ENCODE measurements around the gene TSPAN19. TPM values are rescaled to one million over a fixed set of nuclear protein-coding genes. Genes with fewer than 3 reads are reported as not detected.
A peak's percentile ranks its signal among the peaks of the same experiment; 100 is the strongest.

Gene TSPAN19
- total RNA-seq = not detected

DNA sequence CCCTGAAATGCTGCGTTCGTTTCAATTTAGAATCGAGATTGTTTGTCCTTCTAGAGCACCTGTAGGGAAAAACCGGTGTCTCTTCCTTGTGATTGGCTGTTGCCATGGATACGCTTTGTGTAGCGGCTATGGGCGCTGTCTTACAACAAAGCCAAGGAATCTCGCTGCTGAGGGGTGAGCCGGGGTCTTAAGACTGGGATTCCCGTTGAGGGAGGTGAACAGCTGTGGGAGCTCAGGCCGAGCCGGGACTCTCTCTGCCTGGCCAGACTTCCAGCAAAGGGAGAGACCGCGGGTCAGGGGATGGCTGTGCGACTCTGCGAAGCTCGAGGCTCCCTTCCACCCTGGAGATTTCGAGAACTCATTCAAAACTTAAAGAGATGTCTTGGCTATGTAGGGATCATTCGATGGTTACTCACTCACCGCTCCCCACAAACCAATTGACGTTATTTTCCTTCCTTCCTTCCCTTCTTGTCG is at the start of gene TSPAN19, which contains the start of gene LRRIQ1:
TSPAN19 (minus strand) TSS at position 44 of the 474 bp plus-strand sequence. CDS start 6,331 bp downstream, outside the sequence.
LRRIQ1 (plus strand) TSS at position 118 of the 474 bp plus-strand sequence. CDS start 1,826 bp downstream, outside the sequence.
- Mint-ChIP-seq H3K36me3 (ENCODE audit: low read depth) (no peaks in the 10 kb centered on the region), H3K9me3 (no peaks in the 10 kb centered on the region), H3K4me3 (peak within 1 kb of the TSS; percentile 67), H3K27me3 (peaks cover 14% of the 10 kb centered on the region), H3K27ac (no peak within 1 kb of the TSS), H3K4me1 (no peaks in the 10 kb centered on the region)
- peak; percentile 47 for ATAC-seq (replicated peaks)

DNA sequence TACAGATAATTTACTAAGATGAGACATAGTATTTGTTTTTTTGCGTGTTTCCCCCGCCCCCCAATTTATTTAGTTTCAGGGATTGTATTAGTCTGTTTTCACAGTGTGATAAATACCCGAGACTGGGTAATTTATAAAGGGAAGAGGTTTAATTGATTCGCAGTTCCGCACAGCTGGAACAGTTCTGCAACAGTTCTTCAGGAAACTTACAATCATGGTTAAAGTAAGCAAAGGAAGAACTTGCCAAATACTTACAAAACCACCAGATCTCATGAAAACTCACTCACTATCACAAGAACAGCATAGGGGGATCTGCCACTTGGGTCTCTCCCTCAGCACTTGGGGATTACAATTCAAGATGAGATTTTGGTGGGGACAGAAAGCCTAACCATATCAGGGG is 49.0 kb upstream of the TSPAN19 start:
- Mint-ChIP-seq H3K9me3 (no peaks in the 10 kb centered on the region), H3K27me3 (no peaks in the 10 kb centered on the region), H3K36me3 (ENCODE audit: low read depth) (no peaks in the 10 kb centered on the region), H3K4me1 (no peaks in the 10 kb centered on the region), H3K4me3 (no peak overlapping the region), H3K27ac (no peak overlapping the region)
- ATAC-seq (replicated peaks) = no peak

DNA sequence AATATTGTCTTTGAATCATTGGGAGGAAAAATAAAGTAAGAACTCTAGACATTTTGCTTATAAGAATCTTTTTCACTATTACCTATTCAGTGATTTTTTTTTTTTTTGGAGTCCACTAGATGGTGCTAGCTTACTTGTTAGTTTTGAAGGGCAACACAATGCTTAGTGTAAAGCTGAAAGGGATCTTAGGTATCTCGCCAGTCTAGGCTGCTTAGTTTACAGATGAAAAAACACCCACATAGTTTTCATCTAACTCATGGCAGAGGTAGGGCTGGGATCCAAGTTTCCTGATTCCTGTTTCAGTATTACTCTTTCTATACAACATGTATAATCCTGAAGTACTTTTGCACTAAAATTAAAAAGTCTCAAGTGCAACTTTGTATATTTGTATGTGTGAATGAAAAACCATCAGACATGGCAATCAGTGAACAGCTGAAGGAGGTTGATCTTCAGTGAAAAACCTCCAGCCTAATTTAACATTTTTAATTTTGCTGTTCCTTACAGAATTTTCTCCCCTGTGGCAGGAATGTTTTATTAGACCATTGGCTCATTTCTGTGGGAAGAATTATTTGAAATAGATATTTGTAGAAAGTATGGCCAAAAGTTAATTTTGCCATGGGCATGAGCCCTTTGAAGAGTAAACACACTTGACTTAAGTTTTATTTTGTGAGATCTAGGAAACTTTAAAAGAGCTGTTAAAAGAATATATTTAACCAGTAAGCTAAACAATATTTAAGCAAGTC is 40.8 kb upstream of the TSPAN19 start:
- Mint-ChIP-seq H3K27me3 (no peaks in the 10 kb centered on the region), H3K36me3 (ENCODE audit: low read depth) (no peaks in the 10 kb centered on the region), H3K4me1 (no peaks in the 10 kb centered on the region), H3K27ac (no peak overlapping the region), H3K9me3 (no peaks in the 10 kb centered on the region), H3K4me3 (no peak overlapping the region)
- ATAC-seq (replicated peaks) = peak; percentile 46

DNA sequence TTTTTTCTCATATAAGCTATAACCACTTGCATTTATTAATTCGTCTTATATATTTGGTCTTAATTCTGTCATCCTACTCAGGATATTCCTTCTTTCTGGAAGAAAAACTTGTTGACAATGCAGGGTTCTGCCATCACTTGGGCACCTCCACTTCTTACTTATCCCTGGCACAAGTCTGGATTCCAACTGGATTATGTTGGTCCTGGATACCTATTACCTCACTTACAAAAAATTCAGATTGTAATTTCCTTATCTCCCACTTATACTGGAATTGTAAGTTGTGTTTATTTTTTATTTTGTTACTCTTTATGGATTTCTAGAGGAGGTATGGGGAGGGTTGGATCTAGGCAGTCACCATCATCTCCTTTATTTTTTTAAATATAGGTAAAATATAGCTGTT is 36.7 kb upstream of the TSPAN19 start:
- H3K9me3 Mint-ChIP-seq = no peaks in the 10 kb centered on the region
- H3K4me3 Mint-ChIP-seq = no peak overlapping the region
- H3K36me3 Mint-ChIP-seq (ENCODE audit: low read depth) = no peaks in the 10 kb centered on the region
- H3K27me3 Mint-ChIP-seq = no peaks in the 10 kb centered on the region
- ATAC-seq (replicated peaks) = no peak
- H3K27ac Mint-ChIP-seq = no peak overlapping the region
- H3K4me1 Mint-ChIP-seq = no peaks in the 10 kb centered on the region

DNA sequence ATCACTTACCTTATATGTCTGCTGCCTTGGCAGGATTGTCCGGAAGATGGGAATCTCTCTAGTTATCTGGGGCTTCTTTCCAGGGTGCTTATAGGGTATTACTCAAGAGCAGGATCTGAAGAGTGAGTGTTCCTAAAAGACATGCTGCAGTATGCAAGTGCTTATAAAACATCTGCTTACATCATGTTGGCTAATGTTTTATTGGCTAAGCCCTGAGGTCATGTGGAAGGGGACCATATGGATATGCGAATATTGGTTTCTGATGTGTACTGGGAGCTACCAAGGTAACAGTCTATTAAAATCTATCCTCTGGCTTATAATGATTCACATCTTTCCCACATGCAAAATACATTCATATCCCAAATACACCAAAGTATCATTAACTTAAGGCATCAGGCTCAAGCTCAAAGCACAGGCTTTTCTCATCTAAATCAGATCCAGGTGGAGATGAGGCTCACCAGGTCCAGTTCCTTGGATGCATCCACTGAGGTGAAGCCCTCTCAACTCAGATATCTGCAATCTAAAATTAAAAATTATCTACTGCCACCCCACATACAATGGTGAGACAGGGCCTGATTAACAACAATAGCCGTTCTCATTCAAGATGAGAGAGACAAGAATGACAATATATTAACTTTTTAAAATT is 29.9 kb upstream of the TSPAN19 start:
- Mint-ChIP-seq H3K27me3 (no peaks in the 10 kb centered on the region), H3K9me3 (no peaks in the 10 kb centered on the region), H3K4me3 (no peak overlapping the region), H3K4me1 (no peaks in the 10 kb centered on the region), H3K36me3 (ENCODE audit: low read depth) (no peaks in the 10 kb centered on the region), H3K27ac (no peak overlapping the region)
- ATAC-seq (replicated peaks) = no peak

DNA sequence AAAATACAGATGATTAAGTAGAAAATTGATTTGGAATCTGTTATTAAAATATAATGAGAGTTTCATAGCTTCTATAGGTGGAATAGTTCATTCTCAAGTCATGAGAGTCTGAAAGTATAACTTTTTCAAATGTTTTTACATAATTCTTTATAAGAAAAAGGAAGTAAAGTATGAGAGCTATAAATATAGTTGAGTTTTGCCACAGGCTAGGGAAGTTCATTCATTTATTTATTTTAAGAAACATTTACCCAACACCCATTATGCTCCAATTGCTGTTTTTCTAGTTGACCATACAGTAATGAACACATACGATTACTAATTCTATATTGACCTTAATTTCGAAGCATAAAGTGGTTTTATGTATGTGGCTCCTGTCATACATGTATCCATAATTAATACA is 24.8 kb upstream of the TSPAN19 start:
- no peaks in the 10 kb centered on the region for H3K27me3 Mint-ChIP-seq
- H3K4me1 Mint-ChIP-seq = no peaks in the 10 kb centered on the region
- no peak overlapping the region for H3K4me3 Mint-ChIP-seq
- no peak for ATAC-seq (replicated peaks)
- H3K36me3 Mint-ChIP-seq (ENCODE audit: low read depth) = no peaks in the 10 kb centered on the region
- H3K27ac Mint-ChIP-seq = no peak overlapping the region
- H3K9me3 Mint-ChIP-seq = no peaks in the 10 kb centered on the region

DNA sequence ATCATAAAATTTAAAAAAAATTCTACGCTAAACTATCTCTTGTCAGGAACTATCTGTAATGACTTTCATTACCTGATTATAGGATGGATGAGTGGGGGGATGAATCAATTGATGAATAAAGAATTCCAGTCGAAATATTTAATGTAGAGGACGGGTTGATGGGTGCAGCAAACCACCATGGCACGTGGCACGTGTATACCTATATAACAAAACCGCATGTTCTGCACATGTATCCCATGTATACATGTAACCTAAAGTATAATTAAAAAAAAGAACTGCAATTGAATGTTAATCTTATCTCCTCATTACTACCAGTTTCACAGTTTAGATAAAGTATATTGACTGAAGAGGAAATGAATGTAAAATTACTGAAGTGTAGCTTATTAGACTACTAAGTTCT is 23.5 kb upstream of the TSPAN19 start:
- Mint-ChIP-seq H3K4me1 (no peaks in the 10 kb centered on the region), H3K27me3 (no peaks in the 10 kb centered on the region), H3K9me3 (no peaks in the 10 kb centered on the region), H3K4me3 (no peak overlapping the region), H3K27ac (no peak overlapping the region), H3K36me3 (ENCODE audit: low read depth) (no peaks in the 10 kb centered on the region)
- ATAC-seq (replicated peaks) = no peak

DNA sequence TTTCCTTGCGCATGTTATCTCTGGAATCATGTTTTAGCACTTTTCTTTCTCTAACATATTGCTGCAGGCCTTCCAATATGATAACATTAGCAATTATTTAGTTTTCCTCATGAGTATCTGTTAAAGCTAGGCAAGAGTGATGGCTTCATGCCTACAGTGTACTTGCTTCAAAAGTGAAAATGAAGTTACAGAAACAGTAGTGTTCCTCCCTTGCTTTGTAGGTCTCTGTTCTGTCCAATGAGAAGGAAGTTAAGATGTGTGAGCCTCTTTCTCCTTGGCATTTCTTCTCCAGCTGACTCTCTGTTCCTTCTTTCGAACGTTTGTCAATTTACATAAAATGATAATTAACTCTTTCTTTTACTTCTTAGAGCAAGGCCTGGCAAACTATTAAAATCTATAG is 22.3 kb upstream of the TSPAN19 start:
- no peaks in the 10 kb centered on the region for H3K27me3 Mint-ChIP-seq
- H3K4me3 Mint-ChIP-seq = no peak overlapping the region
- no peak overlapping the region for H3K27ac Mint-ChIP-seq
- no peak for ATAC-seq (replicated peaks)
- no peaks in the 10 kb centered on the region for H3K36me3 Mint-ChIP-seq (ENCODE audit: low read depth)
- H3K4me1 Mint-ChIP-seq = no peaks in the 10 kb centered on the region
- no peaks in the 10 kb centered on the region for H3K9me3 Mint-ChIP-seq

DNA sequence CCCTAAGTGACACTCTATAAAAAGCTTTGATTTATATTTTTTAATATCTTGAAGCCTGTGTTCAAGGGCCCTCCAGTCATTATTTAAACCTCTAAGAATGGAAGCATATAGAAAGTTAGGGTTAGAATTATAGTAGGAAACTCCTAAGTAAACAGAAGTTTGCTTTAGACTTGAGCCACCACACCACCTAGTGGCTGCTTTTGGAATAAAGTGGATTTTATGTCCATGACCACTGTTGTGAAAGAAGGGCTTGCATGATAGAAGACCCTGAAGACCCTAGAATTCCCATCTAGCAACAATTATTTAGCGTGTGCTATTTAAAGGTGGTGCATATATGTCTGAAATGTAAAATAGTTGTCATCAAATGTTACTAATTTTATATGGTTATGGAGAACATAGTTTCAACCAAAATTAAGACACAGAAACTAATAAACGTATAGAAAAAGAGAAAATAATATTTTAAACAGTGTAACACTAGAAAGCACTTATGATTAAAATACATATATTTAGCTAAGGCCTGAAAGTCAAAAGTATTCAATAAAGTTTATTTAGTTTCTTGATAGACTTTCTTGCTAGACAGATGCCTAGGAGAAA is 21.4 kb upstream of the TSPAN19 start:
- Mint-ChIP-seq H3K27ac (no peak overlapping the region), H3K9me3 (no peaks in the 10 kb centered on the region), H3K36me3 (ENCODE audit: low read depth) (no peaks in the 10 kb centered on the region), H3K27me3 (no peaks in the 10 kb centered on the region), H3K4me1 (no peaks in the 10 kb centered on the region), H3K4me3 (no peak overlapping the region)
- ATAC-seq (replicated peaks) = no peak

DNA sequence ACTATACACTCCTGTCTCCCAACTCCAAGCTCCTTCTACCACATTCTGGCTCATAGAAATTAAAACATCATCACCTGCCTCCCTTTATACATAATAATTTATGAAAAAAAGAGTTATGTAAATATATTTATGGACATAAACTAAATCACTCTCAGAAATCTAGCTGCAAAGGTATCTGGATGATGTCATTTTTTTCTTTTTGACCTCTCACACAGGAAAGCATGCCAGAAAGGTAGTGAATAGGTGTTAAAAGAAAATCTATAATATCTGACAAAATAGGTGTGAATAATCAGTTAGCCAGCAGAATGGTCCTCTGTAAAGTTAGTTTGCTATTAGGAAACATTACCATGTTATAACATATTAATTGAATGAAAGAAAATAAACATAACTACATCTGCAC is 7.8 kb upstream of the TSPAN19 start:
- H3K4me1 Mint-ChIP-seq = no peaks in the 10 kb centered on the region
- H3K27me3 Mint-ChIP-seq = no peaks in the 10 kb centered on the region
- no peaks in the 10 kb centered on the region for H3K9me3 Mint-ChIP-seq
- no peak overlapping the region for H3K4me3 Mint-ChIP-seq
- ATAC-seq (replicated peaks) = no peak
- H3K36me3 Mint-ChIP-seq (ENCODE audit: low read depth) = no peaks in the 10 kb centered on the region
- H3K27ac Mint-ChIP-seq = no peak overlapping the region

DNA sequence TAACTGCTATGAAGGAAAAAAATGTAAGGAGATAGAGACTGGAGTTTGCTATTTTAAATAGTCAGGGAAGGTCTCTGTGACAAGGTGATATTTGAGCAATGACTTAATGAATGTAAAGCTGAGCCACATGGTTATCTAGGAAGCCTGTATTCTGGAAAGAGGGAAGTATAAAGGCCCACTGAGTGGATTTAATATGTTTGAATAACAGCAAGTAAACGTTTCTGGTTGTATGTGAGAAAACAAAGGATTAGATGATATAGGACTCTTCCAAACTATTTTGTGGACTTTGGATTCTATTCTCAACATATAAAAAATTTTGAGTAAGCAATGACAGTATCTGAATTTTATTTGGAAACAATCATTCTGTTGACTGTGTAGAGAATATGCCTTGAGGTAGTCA is 5.3 kb upstream of the TSPAN19 start:
- Mint-ChIP-seq H3K9me3 (no peaks in the 10 kb centered on the region), H3K27me3 (peaks cover 1% of the 10 kb centered on the region), H3K4me3 (no peak overlapping the region), H3K27ac (no peak overlapping the region), H3K4me1 (no peaks in the 10 kb centered on the region), H3K36me3 (ENCODE audit: low read depth) (no peaks in the 10 kb centered on the region)
- no peak for ATAC-seq (replicated peaks)

DNA sequence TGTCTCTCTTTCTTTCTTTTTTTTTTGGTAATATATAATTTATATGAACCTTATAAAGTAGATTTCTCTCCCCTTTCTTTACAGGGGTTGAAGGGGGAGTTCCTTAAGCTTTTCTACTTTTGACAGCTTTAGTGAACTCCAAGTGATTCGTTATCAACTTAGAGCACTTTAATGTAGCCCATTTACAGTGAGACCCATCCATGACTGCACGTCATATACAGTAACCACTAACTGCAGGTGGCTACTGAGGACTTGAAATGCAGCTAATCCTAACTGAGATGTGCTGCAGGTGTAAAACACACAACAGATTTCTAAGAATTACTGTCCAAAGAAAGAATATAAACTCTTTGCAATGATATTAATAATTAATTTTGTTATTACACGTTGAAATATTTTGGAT is 656 bp upstream of the TSPAN19 start:
- Mint-ChIP-seq H3K36me3 (ENCODE audit: low read depth) (no peaks in the 10 kb centered on the region), H3K4me1 (no peaks in the 10 kb centered on the region), H3K4me3 (peak overlapping the region; percentile 67), H3K27ac (no peak overlapping the region), H3K9me3 (no peaks in the 10 kb centered on the region), H3K27me3 (peaks cover 14% of the 10 kb centered on the region)
- ATAC-seq (replicated peaks) = no peak

DNA sequence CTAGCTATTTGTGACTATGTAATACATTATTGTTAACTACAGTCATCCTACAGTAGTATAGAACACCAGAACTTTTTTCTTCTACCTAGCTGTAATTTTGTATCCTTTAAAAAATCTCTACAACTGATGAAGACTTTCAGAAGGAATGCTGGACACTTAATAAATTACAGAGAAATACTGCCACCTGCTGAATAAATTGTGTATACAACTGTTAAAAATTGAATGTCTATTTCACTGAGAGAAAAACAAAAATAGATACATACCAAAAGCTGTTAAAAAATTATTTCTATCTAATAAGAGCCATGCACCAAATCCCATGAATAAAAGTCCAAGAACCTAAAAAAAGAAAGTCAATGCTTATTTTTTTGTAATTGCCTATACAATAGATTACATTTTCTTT is 6.6 kb downstream of the TSPAN19 start:
- Mint-ChIP-seq H3K9me3 (no peaks in the 10 kb centered on the region), H3K4me1 (no peaks in the 10 kb centered on the region), H3K27ac (no peak overlapping the region), H3K27me3 (peaks cover 6% of the 10 kb centered on the region), H3K4me3 (no peak overlapping the region), H3K36me3 (ENCODE audit: low read depth) (no peaks in the 10 kb centered on the region)
- ATAC-seq (replicated peaks) = no peak

DNA sequence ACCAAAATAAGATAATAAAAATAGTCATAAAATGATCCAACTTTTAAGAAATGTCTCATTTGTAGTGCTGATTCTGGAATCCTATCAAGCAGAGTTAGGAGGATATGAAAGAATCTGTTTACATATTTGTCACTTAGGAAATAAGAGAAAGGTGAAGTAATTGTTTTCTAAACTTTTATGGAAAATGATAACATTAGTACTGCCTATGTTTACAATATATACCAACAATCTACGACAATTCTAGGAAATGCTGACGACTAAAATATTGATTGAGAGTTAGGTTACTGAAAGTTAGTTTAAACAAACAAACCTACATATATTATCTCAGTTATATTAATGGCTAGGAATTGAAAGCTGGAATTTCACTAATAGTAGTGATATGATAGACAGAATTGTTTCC is 18.0 kb downstream of the TSPAN19 start:
- no peak overlapping the region for H3K27ac Mint-ChIP-seq
- no peak overlapping the region for H3K4me3 Mint-ChIP-seq
- H3K36me3 Mint-ChIP-seq (ENCODE audit: low read depth) = no peaks in the 10 kb centered on the region
- ATAC-seq (replicated peaks) = no peak
- H3K9me3 Mint-ChIP-seq = no peaks in the 10 kb centered on the region
- H3K4me1 Mint-ChIP-seq = no peaks in the 10 kb centered on the region
- no peaks in the 10 kb centered on the region for H3K27me3 Mint-ChIP-seq

DNA sequence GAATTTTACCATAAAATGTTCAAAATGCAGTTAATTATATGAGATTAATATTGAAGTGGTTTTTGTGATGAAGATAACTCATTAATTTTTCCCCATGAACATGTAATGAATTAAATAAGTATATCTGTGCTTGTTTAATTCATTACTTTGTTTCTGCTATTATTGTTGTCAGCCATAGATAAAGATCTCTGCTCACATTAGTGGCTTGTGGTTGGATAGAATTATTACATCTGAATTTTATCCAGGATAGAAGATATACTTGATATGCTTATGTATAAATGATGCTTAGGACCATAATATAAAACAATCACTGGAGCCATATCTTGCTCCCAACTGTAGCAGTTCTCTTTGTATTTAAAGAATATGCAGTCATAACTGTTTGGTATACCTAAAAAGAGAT is 18.5 kb downstream of the TSPAN19 start:
- ATAC-seq (replicated peaks) = no peak
- Mint-ChIP-seq H3K4me1 (no peaks in the 10 kb centered on the region), H3K36me3 (ENCODE audit: low read depth) (no peaks in the 10 kb centered on the region), H3K9me3 (no peaks in the 10 kb centered on the region), H3K4me3 (no peak overlapping the region), H3K27ac (no peak overlapping the region), H3K27me3 (no peaks in the 10 kb centered on the region)

All from activated T-helper 17 cell treated with anti-CD3 and anti-CD28 coated beads, Interleukin-2, amount 50 U/mL, for 72 hours (primary cell).